Naive thymus-derived CD4-positive, alpha-beta T cell (primary cell): Measurements from ENCODE around the gene CORO1C. TPM values are rescaled to one million over a fixed set of nuclear protein-coding genes. Genes with fewer than 3 reads are reported as not detected.
"Not testable (repeated sequence)": the region's sequence is repeated elsewhere in the genome, so short reads cannot be mapped to it uniquely, and the experiment has no call there.

Source experiments
- ATAC-seq: fragments of 150-1000 bp; cut with Tn5 transposase; 2 replicates; pipeline ENCODE4 v1.10.0; 2021; ENCODE audit warnings: mild to moderate bottlenecking, moderate library complexity
- CTCF ChIA-PET: fragments of 350-600 bp; sonication (Branson Sonifier 250); formaldehyde crosslinking; loops from one replicate; lab custom pipeline; 2021; ENCODE audit warnings: antibody characterized with exemption; lab: Charles Lee
- POLR2A ChIA-PET: fragments of 350-600 bp; sonication (Branson Sonifier 250); formaldehyde crosslinking; loops from one replicate; lab custom pipeline; 2021; ENCODE audit warnings: antibody characterized with exemption, inconsistent platforms; lab: Charles Lee
- DNase-seq, 9 donors: peaks; one replicate each; pipeline versions ENCODE4 v3.0.0 to v3.0.0-alpha.2; 2020 to 2022; ENCODE audit warnings: mixed read lengths in 1 of 9
- H3K27ac ChIP-seq: one replicate; pipeline ENCODE4 v1.7.0; 2013; ENCODE audit warnings: mild to moderate bottlenecking, low read depth, low read length, moderate library complexity
- H3K27me3 ChIP-seq, 2 donors: one replicate each; pipeline ENCODE4 v1.7.0; 2013; ENCODE audit warnings: low read length in 2 of 2, mild to moderate bottlenecking in 2 of 2, moderate library complexity in 2 of 2; ENCODE audit not compliant: control insufficient read depth in 2 of 2, insufficient read depth in 2 of 2
- H3K36me3 ChIP-seq, 3 experiments: 1 replicate in 2 of 3; 2 replicates in 1 of 3; pipeline ENCODE4 v1.7.0; 2013; ENCODE audit warnings: low read length in 3 of 3, mild to moderate bottlenecking in 3 of 3, moderate library complexity in 1 of 3; ENCODE audit not compliant: insufficient read depth in 3 of 3, control insufficient read depth in 2 of 3
- H3K4me1 ChIP-seq, 2 donors: one replicate each; pipeline ENCODE4 v1.7.0; 2013; ENCODE audit warnings: low read length in 2 of 2, mild to moderate bottlenecking in 2 of 2, moderate library complexity in 1 of 2; ENCODE audit not compliant: control insufficient read depth in 2 of 2, insufficient read depth in 2 of 2
- H3K4me3 ChIP-seq: 2 replicates; pipeline ENCODE4 v1.7.0; 2013; ENCODE audit warnings: mild to moderate bottlenecking, low read length
- H3K9me3 ChIP-seq, 3 experiments: 1 replicate in 2 of 3; 2 replicates in 1 of 3; pipeline ENCODE4 v1.7.0; 2013; ENCODE audit warnings: low read length in 3 of 3; ENCODE audit not compliant: control insufficient read depth in 2 of 3
- H3K27ac Mint-ChIP-seq, 9 donors: one replicate each; pipeline ENCODE4 v1.8.0; 2020 to 2022; ENCODE audit warnings: mixed read lengths in 9 of 9, mild to moderate bottlenecking in 8 of 9, moderate library complexity in 5 of 9, inconsistent platforms in 2 of 9
- H3K27me3 Mint-ChIP-seq, 5 donors: one replicate each; pipeline ENCODE4 v1.8.0; 2021 to 2022; ENCODE audit warnings: mixed read lengths in 5 of 5, mild to moderate bottlenecking in 1 of 5
- H3K36me3 Mint-ChIP-seq, 5 donors: one replicate each; pipeline ENCODE4 v1.8.0; 2020 to 2022; ENCODE audit warnings: mixed read lengths in 5 of 5, mild to moderate bottlenecking in 3 of 5, inconsistent platforms in 1 of 5
- H3K4me1 Mint-ChIP-seq, 7 donors: one replicate each; pipeline ENCODE4 v1.8.0; 2020 to 2022; ENCODE audit warnings: mixed read lengths in 7 of 7, mild to moderate bottlenecking in 3 of 7, inconsistent platforms in 1 of 7
- H3K4me3 Mint-ChIP-seq, 10 donors: one replicate each; pipeline ENCODE4 v1.8.0; 2020 to 2022; ENCODE audit warnings: mild to moderate bottlenecking in 10 of 10, mixed read lengths in 10 of 10, moderate library complexity in 6 of 10, inconsistent platforms in 2 of 10
- H3K9me3 Mint-ChIP-seq, 11 donors: one replicate each; pipeline ENCODE4 v1.8.0; 2020 to 2022; ENCODE audit warnings: mixed read lengths in 11 of 11, mild to moderate bottlenecking in 4 of 11, inconsistent platforms in 1 of 11, moderate library complexity in 1 of 11
- intact Hi-C, 2 donors: fragments of 100-400 bp; cut with micrococcal nuclease; formaldehyde crosslinking; loops; one replicate each; pipeline ENCODE4 v1.15.1; 2023
- polyA plus RNA-seq, 2 donors: library from polyadenylated mRNA; unstranded; fragments of 300-500 nt; fragmentation: Illumina TruSeq; gene quantifications; one replicate each; pipeline ENCODE4 v1.2.3, GENCODE V29; 2021
- total RNA-seq, 6 experiments: library from RNA in 5 of 6; stranded (reverse) in 5 of 6; gene quantifications; 1 replicate in 5 of 6; 2 replicates in 1 of 6; pipeline ENCODE4 v1.2.3 and lab custom pipeline; 2021 to 2026

Gene CORO1C
- total and polyA plus RNA-seq, 7 experiments from 2014 or later: 2.5 to 71.8 (median 8.9) TPM

- Mint-ChIP-seq H3K9me3 (peaks cover 0 to 4% (median 0%) of the 10 kb centered on the region in 11 donors), H3K27me3 (no peaks in the 10 kb centered on the region), H3K36me3 (peaks cover 4 to 34% (median 9%) of the 10 kb centered on the region in 5 donors), H3K4me1 (peaks cover 48 to 73% (median 63%) of the 10 kb centered on the region in 7 donors), H3K4me3 (peak overlapping the region; percentile 90 to 100 (median 99)), H3K27ac (peak overlapping the region; percentile 95 to 100 (median 98))
- Histone ChIP-seq H3K4me3 (peak overlapping the region; percentile 98), H3K4me1 (peaks cover 46% of the 10 kb centered on the region in 2 donors), H3K9me3 (no peaks in the 10 kb centered on the region), H3K36me3 (peaks cover 0 to 5% (median 0%) of the 10 kb centered on the region in 3 experiments), H3K27ac (peak overlapping the region; percentile 89), H3K27me3 (no peaks in the 10 kb centered on the region)
- intact Hi-C loops: loop anchor here (1.0 to 10.0 kb wide), 6 partner anchors 30 to 1540 kb away; partner anchors contain the start of genes CRY1 (in 1 of the 2), FICD (in 1 of the 2) and GLTP (in 1 of the 2)
- peak in 6 of 9 donors; percentile 30 to 50 (median 45) for DNase-seq
- CTCF ChIA-PET: interaction anchor here (0.7 to 10.6 kb wide), 10 partner anchors 12 to 168 kb away, joined by 3 to 149 read pairs (median 6); partner anchors contain the start of genes ISCU and SART3
- POLR2A ChIA-PET: interaction anchor here (0.5 to 12.6 kb wide), 10 partner anchors 8 to 1940 kb away, joined by 3 to 200 read pairs (median 12); partner anchors contain the start of genes ISCU and SART3
- peak; percentile 12 for ATAC-seq
Measured at GRCh38 chr12:108634341-108634751, 97.0 kb downstream of the CORO1C start.

- intact Hi-C loops: loop anchor here (1.0 to 10.0 kb wide), 11 partner anchors 15 to 1539 kb away; partner anchors contain the start of genes CORO1C (in 2 of the 2), CRY1 (in 1 of the 2), FICD (in 1 of the 2) and GLTP (in 1 of the 2)
- Mint-ChIP-seq H3K4me1 (peaks cover 50 to 73% (median 66%) of the 10 kb centered on the region in 7 donors), H3K4me3 (peak within 1 kb of the TSS; percentile 90 to 100 (median 99)), H3K27ac (peak within 1 kb of the TSS; percentile 95 to 100 (median 98)), H3K36me3 (peaks cover 4 to 37% (median 9%) of the 10 kb centered on the region in 5 donors), H3K9me3 (peaks cover 0 to 4% (median 0%) of the 10 kb centered on the region in 11 donors), H3K27me3 (no peaks in the 10 kb centered on the region)
- Histone ChIP-seq H3K36me3 (peaks cover 0 to 5% (median 0%) of the 10 kb centered on the region in 3 experiments), H3K4me1 (peaks cover 50 to 53% of the 10 kb centered on the region in 2 donors), H3K27me3 (no peaks in the 10 kb centered on the region), H3K9me3 (no peaks in the 10 kb centered on the region), H3K27ac (peak within 1 kb of the TSS; percentile 89), H3K4me3 (peak within 1 kb of the TSS; percentile 98)
- ATAC-seq (peak; percentile 83), DNase-seq (peak; percentile 70 to 96 (median 93))
- ChIA-PET CTCF (interaction anchor here (0.7 to 10.6 kb wide), 8 partner anchors 13 to 169 kb away, joined by 3 to 149 read pairs (median 14); partner anchors contain the start of genes ISCU and SART3), POLR2A (interaction anchor here (0.6 to 12.6 kb wide), 14 partner anchors 9 to 1941 kb away, joined by 3 to 200 read pairs (median 5); partner anchors contain the start of genes ISCU, SART3 and SSH1)
Measured at GRCh38 chr12:108633534-108634248, 97.6 kb downstream of the CORO1C start, which contains the start of gene SELPLG. Gene SELPLG (minus strand): TSS chr12:108633894. CDS start chr12:108624307, 9,587 bp downstream.

- Histone ChIP-seq H3K36me3 (peaks cover 0 to 10% (median 0%) of the 10 kb centered on the region in 3 experiments), H3K27ac (peak overlapping the region; percentile 89), H3K9me3 (no peaks in the 10 kb centered on the region), H3K4me1 (peaks cover 52 to 57% of the 10 kb centered on the region in 2 donors), H3K4me3 (peak overlapping the region; percentile 98), H3K27me3 (no peaks in the 10 kb centered on the region)
- Mint-ChIP-seq H3K27me3 (no peaks in the 10 kb centered on the region), H3K9me3 (peaks cover 0 to 4% (median 0%) of the 10 kb centered on the region in 11 donors), H3K36me3 (peaks cover 4 to 43% (median 9%) of the 10 kb centered on the region in 5 donors), H3K4me1 (peaks cover 55 to 79% (median 72%) of the 10 kb centered on the region in 7 donors), H3K27ac (peak overlapping the region; percentile 95 to 100 (median 98)), H3K4me3 (peak overlapping the region; percentile 90 to 100 (median 99))
- ChIA-PET POLR2A (interaction anchor here (0.9 to 12.6 kb wide), 10 partner anchors 10 to 883 kb away, joined by 3 to 200 read pairs (median 12); partner anchors contain the start of genes ISCU, SART3 and SSH1), CTCF (interaction anchor here (0.7 to 10.6 kb wide), 8 partner anchors 13 to 169 kb away, joined by 3 to 149 read pairs (median 14); partner anchors contain the start of gene ISCU)
- DNase-seq (no peak), ATAC-seq (no peak)
- intact Hi-C loops: loop anchor here (1.0 to 10.0 kb wide), 10 partner anchors 15 to 1538 kb away; partner anchors contain the start of genes CORO1C (in 2 of the 2), CRY1 (in 1 of the 2), FICD (in 1 of the 2) and GLTP (in 1 of the 2)
Measured at GRCh38 chr12:108633081-108633533, 98.2 kb downstream of the CORO1C start.

GRCh38 chr12:108631261-108631660 lies 100.1 kb downstream of the CORO1C start:
- peak overlapping the region; percentile 98 for H3K4me3 ChIP-seq
- peaks cover 4 to 50% (median 9%) of the 10 kb centered on the region in 5 donors for H3K36me3 Mint-ChIP-seq
- CTCF ChIA-PET: interaction anchor here (0.8 to 10.6 kb wide), 7 partner anchors 10 to 172 kb away, joined by 3 to 149 read pairs (median 4); no protein-coding TSS in a partner anchor

GRCh38 chr12:108630481-108631207 lies 100.7 kb downstream of the CORO1C start:
- intact Hi-C loops: loop anchor here (1.0 to 10.0 kb wide), 4 partner anchors 113 to 1536 kb away; partner anchors contain the start of genes FICD (in 2 of the 2), CRY1 (in 1 of the 2) and GLTP (in 1 of the 2)
- Mint-ChIP-seq H3K4me3 (peak overlapping the region; percentile 90 to 100 (median 99)), H3K27ac (peak overlapping the region; percentile 82 to 100 (median 97)), H3K4me1 (peaks cover 43 to 74% (median 67%) of the 10 kb centered on the region in 7 donors), H3K27me3 (no peaks in the 10 kb centered on the region), H3K36me3 (peaks cover 6 to 53% (median 9%) of the 10 kb centered on the region in 5 donors), H3K9me3 (peaks cover 0 to 4% (median 0%) of the 10 kb centered on the region in 11 donors)
- H3K27ac ChIP-seq: peak overlapping the region; percentile 89
- ATAC-seq (no peak), DNase-seq (peak in 1 of 9 donors; percentile 31)
- H3K36me3 ChIP-seq: peaks cover 0 to 30% (median 3%) of the 10 kb centered on the region in 3 experiments
- H3K9me3 ChIP-seq: no peaks in the 10 kb centered on the region
- peak overlapping the region; percentile 50 for H3K4me3 ChIP-seq
- peaks cover 58 to 73% of the 10 kb centered on the region in 2 donors for H3K4me1 ChIP-seq
- ChIA-PET POLR2A (interaction anchor here (1.0 to 12.6 kb wide), 7 partner anchors 9 to 64 kb away, joined by 3 to 200 read pairs (median 7); partner anchors contain the start of genes ISCU and SART3), CTCF (interaction anchor here (0.8 to 10.6 kb wide), 7 partner anchors 10 to 173 kb away, joined by 3 to 149 read pairs (median 3); no protein-coding TSS in a partner anchor)
- H3K27me3 ChIP-seq: no peaks in the 10 kb centered on the region

More at GRCh38 chr12:108631261-108631660, 100.1 kb downstream of the CORO1C start:
- intact Hi-C loops: loop anchor here (1.0 to 10.0 kb wide), 4 partner anchors 114 to 1536 kb away; partner anchors contain the start of genes FICD (in 2 of the 2), CRY1 (in 1 of the 2) and GLTP (in 1 of the 2)
- not testable (repeated sequence) for DNase-seq, ATAC-seq, H3K9me3 ChIP-seq, H3K27me3 ChIP-seq, H3K27me3 Mint-ChIP-seq, H3K9me3 Mint-ChIP-seq
- H3K4me1 Mint-ChIP-seq: peaks cover 46 to 76% (median 70%) of the 10 kb centered on the region in 7 donors
- POLR2A ChIA-PET: interaction anchor here (0.7 to 12.6 kb wide), 10 partner anchors 8 to 65 kb away, joined by 3 to 200 read pairs (median 13); partner anchors contain the start of genes ISCU and SART3
- H3K4me1 ChIP-seq: peaks cover 62 to 73% of the 10 kb centered on the region in 2 donors
- H3K4me3 Mint-ChIP-seq: peak overlapping the region; percentile 90 to 100 (median 99)
- H3K27ac ChIP-seq: peak overlapping the region; percentile 89
- H3K36me3 ChIP-seq: peaks cover 0 to 25% (median 0%) of the 10 kb centered on the region in 3 experiments
- peak overlapping the region; percentile 95 to 100 (median 98) for H3K27ac Mint-ChIP-seq
